GM23338 (cell line): ENCODE results near the gene KAT8. TPM values are rescaled to one million over a fixed set of nuclear protein-coding genes. Genes with fewer than 3 reads are reported as not detected.
"Not testable (repeated sequence)": the region's sequence is repeated elsewhere in the genome, so short reads cannot be mapped to it uniquely, and the experiment has no call there.

Experiments used
- ATAC-seq: fragments of 200-7000 bp; cut with Tn5 transposase; 3 replicates; pipeline ENCODE4 v1.9.1; 2020
- DNase-seq: peaks from one replicate; pipeline ENCODE4 v3.0.0-alpha.2; 2015; ENCODE audit warnings: low spot score
- H2AFZ ChIP-seq: fragments of 200-600 bp; sonication (generic); 2 replicates; pipeline ENCODE4 v1.8.0; 2016; ENCODE audit warnings: antibody characterized with exemption, mild to moderate bottlenecking, moderate library complexity
- H3F3A ChIP-seq: fragments of 200-600 bp; sonication (generic); replicated peaks from 2 replicates; pipeline ENCODE4 v1.8.0; 2017; ENCODE audit warnings: antibody characterized with exemption, mixed run types, low read depth
- H3K27ac ChIP-seq: fragments of 200-600 bp; sonication (generic); 2 replicates; pipeline ENCODE4 v1.6.1; 2016; ENCODE audit warnings: low read depth
- H3K27me3 ChIP-seq: fragments of 200-600 bp; sonication (generic); 2 replicates; pipeline ENCODE4 v1.8.0; 2016; ENCODE audit warnings: mild to moderate bottlenecking, mixed run types, moderate library complexity; ENCODE audit not compliant: insufficient read depth
- H3K36me3 ChIP-seq: fragments of 200-600 bp; sonication (generic); 2 replicates; pipeline ENCODE4 v1.8.0; 2016; ENCODE audit warnings: mild to moderate bottlenecking; ENCODE audit not compliant: insufficient read depth
- H3K4me1 ChIP-seq: fragments of 200-600 bp; sonication (generic); 2 replicates; pipeline ENCODE4 v1.8.0; 2016; ENCODE audit warnings: mild to moderate bottlenecking, moderate library complexity; ENCODE audit not compliant: insufficient read depth
- H3K4me2 ChIP-seq: fragments of 200-600 bp; sonication (generic); 2 replicates; pipeline ENCODE4 v1.7.1; 2017; ENCODE audit warnings: mixed run types
- H3K4me3 ChIP-seq: fragments of 200-600 bp; sonication (generic); 2 replicates; pipeline ENCODE4 v1.6.1; 2016; ENCODE audit warnings: mixed run types
- H3K79me2 ChIP-seq: fragments of 200-600 bp; sonication (generic); replicated peaks from 2 replicates; pipeline ENCODE4 v1.8.0; 2017; ENCODE audit warnings: mild to moderate bottlenecking; ENCODE audit not compliant: insufficient read depth
- H3K9me2 ChIP-seq: fragments of 200-600 bp; sonication (generic); 2 replicates; pipeline ENCODE4 v1.8.0; 2017; ENCODE audit not compliant: insufficient read depth
- H4K20me1 ChIP-seq: fragments of 200-600 bp; sonication (generic); replicated peaks from 2 replicates; pipeline ENCODE4 v1.8.0; 2017; ENCODE audit warnings: mild to moderate bottlenecking; ENCODE audit not compliant: insufficient read depth
- H3K27ac Mint-ChIP-seq: 2 replicates; pipeline ENCODE4 v1.8.0; 2020; ENCODE audit warnings: inconsistent platforms, mild to moderate bottlenecking, moderate library complexity, mixed read lengths
- H3K27me3 Mint-ChIP-seq: 3 replicates; pipeline ENCODE4 v1.8.0; 2022; ENCODE audit warnings: low read depth, mild to moderate bottlenecking, moderate library complexity, mixed read lengths, inconsistent platforms; ENCODE audit not compliant: insufficient read depth, poor library complexity
- H3K36me3 Mint-ChIP-seq: 3 replicates; pipeline ENCODE4 v1.8.0; 2021; ENCODE audit warnings: low read depth, mild to moderate bottlenecking, inconsistent platforms, moderate library complexity, mixed read lengths
- H3K4me1 Mint-ChIP-seq: 3 replicates; pipeline ENCODE4 v1.8.0; 2020; ENCODE audit warnings: mild to moderate bottlenecking, inconsistent platforms, mixed read lengths
- H3K4me3 Mint-ChIP-seq: 3 replicates; pipeline ENCODE4 v1.8.0; 2021; ENCODE audit warnings: moderate library complexity, mild to moderate bottlenecking, inconsistent platforms, mixed read lengths
- H3K9me3 Mint-ChIP-seq: 3 replicates; pipeline ENCODE4 v1.8.0; 2020; ENCODE audit warnings: moderate library complexity, mild to moderate bottlenecking, inconsistent platforms, mixed read lengths
- CTCF ChIP-seq, 2 experiments: fragments of 200-600 bp in 1 of 2; sonication (generic) in 1 of 2; conservative IDR thresholded peaks; 2 replicates each; pipeline versions ENCODE4 v1.5.1 to v1.6.1; 2016 to 2017; ENCODE audit warnings: antibody characterized with exemption in 2 of 2, low read depth in 2 of 2, mild to moderate bottlenecking in 2 of 2, moderate library complexity in 1 of 2
- EZH2 ChIP-seq: fragments of 200-600 bp; sonication (generic); IDR thresholded peaks from one replicate; pipeline ENCODE4 v1.8.0; 2017; ENCODE audit warnings: antibody characterized with exemption, mild to moderate bottlenecking, low read depth; ENCODE audit not compliant: unreplicated experiment
- NANOG ChIP-seq: IDR thresholded peaks from 2 replicates; pipeline ENCODE4 v1.6.1; 2016; ENCODE audit warnings: antibody characterized with exemption, borderline replicate concordance
- POLR2AphosphoS5 ChIP-seq: IDR thresholded peaks from 2 replicates; pipeline ENCODE4 v1.6.1; 2016; ENCODE audit warnings: antibody characterized with exemption, low read depth
- ZNF331 ChIP-seq: fragments of 250-450 bp; sonication (Bioruptor Pico); IDR thresholded peaks from 2 replicates; pipeline ENCODE4 v1.5.0; 2020; ENCODE audit warnings: low read depth, mild to moderate bottlenecking, moderate library complexity
- polyA plus RNA-seq: library from polyadenylated mRNA; unstranded; fragments of >200 nt; fragmentation: Nextera tagmentation; extraction: Ambion mirVana; gene quantifications from 2 replicates; pipeline ENCODE4 v1.2.1, GENCODE V29; 2016
- total RNA-seq: library from RNA; depleted of rRNA; stranded (reverse); fragments of >200 nt; shearing (Covaris generic); gene quantifications from 2 replicates; pipeline ENCODE4 v1.2.3, GENCODE V29; 2014
- TF ChIP-seq, protein P1 (sequence below): IDR thresholded peaks from one replicate; pipeline ENCODE4 v1.6.1; 2018; ENCODE audit warnings: antibody characterized with exemption; ENCODE audit not compliant: unreplicated experiment

Gene KAT8
- total and polyA plus RNA-seq, 2 experiments from 2014 or later: 47.6 to 85.4 TPM

- H3K4me1 ChIP-seq, H3K4me2 ChIP-seq, H3K4me3 ChIP-seq, H3K27me3 ChIP-seq, H3K27ac Mint-ChIP-seq, H3F3A ChIP-seq, H3K27me3 Mint-ChIP-seq, H3K79me2 ChIP-seq, DNase-seq, H2AFZ ChIP-seq, H3K9me2 ChIP-seq, ATAC-seq, H3K4me1 Mint-ChIP-seq, H3K36me3 Mint-ChIP-seq, H3K4me3 Mint-ChIP-seq, H3K27ac ChIP-seq, H4K20me1 ChIP-seq, H3K36me3 ChIP-seq: not testable (repeated sequence)
- H3K9me3 Mint-ChIP-seq: peaks cover 16% of the 10 kb centered on the region; the same call in 2 of the 3 replicates
Observed at GRCh38 chr16:31100876-31101641, 16.4 kb upstream of the KAT8 start.

GRCh38 chr16:31105677-31106213 lies 11.7 kb upstream of the KAT8 start:
- Mint-ChIP-seq H3K4me3 (no peak overlapping the region), H3K27me3 (peaks cover 22% of the 10 kb centered on the region), H3K36me3 (peaks cover 10% of the 10 kb centered on the region), H3K27ac (no peak overlapping the region), H3K4me1 (peaks cover 9% of the 10 kb centered on the region; the same call in 1 of the 3 replicates), H3K9me3 (peaks cover 16% of the 10 kb centered on the region)
- H2AFZ ChIP-seq: peak overlapping the region; percentile 88; the same call in 1 of the 2 replicates
- no peaks in the 10 kb centered on the region for H3K9me2 ChIP-seq
- peaks cover 6% of the 10 kb centered on the region; the same call in 1 of the 2 replicates for H3K4me1 ChIP-seq
- H3K36me3 ChIP-seq: no peaks in the 10 kb centered on the region
- peak overlapping the region; percentile 69; the same call in 1 of the 2 replicates for H3K4me2 ChIP-seq
- H3F3A ChIP-seq: peaks cover 5% of the 10 kb centered on the region; the same call in 1 of the 2 replicates
- H3K4me3 ChIP-seq: peak overlapping the region; percentile 42; the same call in 1 of the 2 replicates
- H4K20me1 ChIP-seq: no peaks in the 10 kb centered on the region
- DNase-seq (peak; percentile 85), ATAC-seq (peak; percentile 49)
- TF ChIP-seq POLR2AphosphoS5 (no peak), NANOG (no peak), CTCF (conservative IDR thresholded peaks at IDR 0.05; ENCODE audit: low read depth in 2 of 2) (peak; percentile 70 to 78), ZNF331 (CRISPR knock-in tag) (no peak), EZH2 (no peak)
- TF ChIP-seq, protein P1, sequence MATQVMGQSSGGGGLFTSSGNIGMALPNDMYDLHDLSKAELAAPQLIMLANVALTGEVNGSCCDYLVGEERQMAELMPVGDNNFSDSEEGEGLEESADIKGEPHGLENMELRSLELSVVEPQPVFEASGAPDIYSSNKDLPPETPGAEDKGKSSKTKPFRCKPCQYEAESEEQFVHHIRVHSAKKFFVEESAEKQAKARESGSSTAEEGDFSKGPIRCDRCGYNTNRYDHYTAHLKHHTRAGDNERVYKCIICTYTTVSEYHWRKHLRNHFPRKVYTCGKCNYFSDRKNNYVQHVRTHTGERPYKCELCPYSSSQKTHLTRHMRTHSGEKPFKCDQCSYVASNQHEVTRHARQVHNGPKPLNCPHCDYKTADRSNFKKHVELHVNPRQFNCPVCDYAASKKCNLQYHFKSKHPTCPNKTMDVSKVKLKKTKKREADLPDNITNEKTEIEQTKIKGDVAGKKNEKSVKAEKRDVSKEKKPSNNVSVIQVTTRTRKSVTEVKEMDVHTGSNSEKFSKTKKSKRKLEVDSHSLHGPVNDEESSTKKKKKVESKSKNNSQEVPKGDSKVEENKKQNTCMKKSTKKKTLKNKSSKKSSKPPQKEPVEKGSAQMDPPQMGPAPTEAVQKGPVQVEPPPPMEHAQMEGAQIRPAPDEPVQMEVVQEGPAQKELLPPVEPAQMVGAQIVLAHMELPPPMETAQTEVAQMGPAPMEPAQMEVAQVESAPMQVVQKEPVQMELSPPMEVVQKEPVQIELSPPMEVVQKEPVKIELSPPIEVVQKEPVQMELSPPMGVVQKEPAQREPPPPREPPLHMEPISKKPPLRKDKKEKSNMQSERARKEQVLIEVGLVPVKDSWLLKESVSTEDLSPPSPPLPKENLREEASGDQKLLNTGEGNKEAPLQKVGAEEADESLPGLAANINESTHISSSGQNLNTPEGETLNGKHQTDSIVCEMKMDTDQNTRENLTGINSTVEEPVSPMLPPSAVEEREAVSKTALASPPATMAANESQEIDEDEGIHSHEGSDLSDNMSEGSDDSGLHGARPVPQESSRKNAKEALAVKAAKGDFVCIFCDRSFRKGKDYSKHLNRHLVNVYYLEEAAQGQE: no peak
- H3K27ac ChIP-seq: no peak overlapping the region
- H3K79me2 ChIP-seq: no peaks in the 10 kb centered on the region
- no peaks in the 10 kb centered on the region for H3K27me3 ChIP-seq
